HepG2 (cell line): ENCODE measurements around the gene MIS18A. TPM values are rescaled to one million over a fixed set of nuclear protein-coding genes. Genes with fewer than 3 reads are reported as not detected.

Source experiments
- ATAC-seq: fragments of 200-7000 bp; cut with Tn5 transposase; 3 replicates; pipeline ENCODE4 v1.9.1; 2020; ENCODE audit warnings: mild to moderate bottlenecking, moderate library complexity
- BruUV-seq: library from RNA; stranded (reverse); fragments of 400-500 nt; replicated peaks from 2 replicates; lab custom pipeline; 2021; lab: Mats Ljungman, UMichigan
- CTCF ChIA-PET: fragments of 300-600 bp; formaldehyde crosslinking; extraction: SDS; loops from one replicate; lab custom pipeline; 2021; ENCODE audit warnings: low total read pairs, inconsistent platforms, low intra/inter-chr PET ratio; lab: Yijun Ruan, JAX
- POLR2A ChIA-PET: fragments of 350-600 bp; sonication (Branson Sonifier 250); formaldehyde crosslinking; loops from one replicate; lab custom pipeline; 2020; ENCODE audit warnings: antibody characterized with exemption, inconsistent platforms; lab: Yijun Ruan, JAX
- DNase-seq: peaks from one replicate; pipeline ENCODE4 v3.0.0-alpha.2; 2015; ENCODE audit warnings: low spot score
- FAIRE-seq: peaks from 3 replicates; lab custom pipeline; 2011; peaks lifted over from hg19 to GRCh38; lab: Jason Lieb, UNC
- H2AFZ ChIP-seq: one replicate; pipeline ENCODE4 v1.6.1; 2011; ENCODE audit warnings: low read length, inconsistent platforms
- H3K27ac ChIP-seq: fragments of 300-600 bp; 3 replicates; pipeline ENCODE4 v1.8.0; 2011; ENCODE audit warnings: mixed run types, mild to moderate bottlenecking, mixed read lengths, low read length, inconsistent platforms; ENCODE audit not compliant: insufficient read depth; ENCODE audit errors: extremely low read length
- H3K27me3 ChIP-seq, 2 experiments: fragments of 200-600 bp in 1 of 2; 2 replicates in 1 of 2; 3 replicates in 1 of 2; pipeline versions ENCODE4 v1.6.0 to v1.8.0; 2011; ENCODE audit warnings: low read length in 2 of 2, mild to moderate bottlenecking in 2 of 2, moderate library complexity in 2 of 2, inconsistent platforms in 1 of 2; ENCODE audit not compliant: insufficient read depth in 2 of 2, control insufficient read depth in 1 of 2
- H3K36me3 ChIP-seq, 2 experiments: fragments of 200-600 bp in 1 of 2; replicated peaks in 1 of 2; 2 replicates in 1 of 2; 3 replicates in 1 of 2; pipeline versions ENCODE4 v1.5.1 to v1.8.0; 2011; ENCODE audit warnings: low read length in 2 of 2, inconsistent platforms in 1 of 2; ENCODE audit not compliant: insufficient read depth in 2 of 2, control insufficient read depth in 1 of 2
- H3K4me1 ChIP-seq: 2 replicates; pipeline ENCODE4 v1.5.1; 2012; ENCODE audit warnings: low read length, inconsistent platforms; ENCODE audit not compliant: insufficient read depth
- H3K4me2 ChIP-seq: 2 replicates; pipeline ENCODE4 v1.6.0; 2011; ENCODE audit warnings: low read depth, low read length, inconsistent platforms
- H3K4me3 ChIP-seq, 3 experiments: fragments of 200-600 bp in 1 of 3; sonication (generic), shearing (Covaris generic) in 1 of 3; replicated peaks in 1 of 3; 2 replicates each; pipeline ENCODE4 v1.5.1; 2011 to 2016; ENCODE audit warnings: low read length in 3 of 3, inconsistent platforms in 2 of 3, low read depth in 2 of 3, mild to moderate bottlenecking in 2 of 3, control low read depth in 1 of 3, mixed read lengths in 1 of 3; ENCODE audit not compliant: insufficient read depth in 1 of 3
- H3K79me2 ChIP-seq: one replicate; pipeline ENCODE4 v1.6.1; 2011; ENCODE audit warnings: low read length, inconsistent platforms; ENCODE audit not compliant: insufficient read depth
- H3K9ac ChIP-seq: 2 replicates; pipeline ENCODE4 v1.6.0; 2011; ENCODE audit warnings: mild to moderate bottlenecking, low read depth, low read length, inconsistent platforms; ENCODE audit not compliant: insufficient read depth
- H3K9me3 ChIP-seq: 2 replicates; pipeline ENCODE4 v1.5.1; 2012; ENCODE audit warnings: mild to moderate bottlenecking, low read length
- H4K20me1 ChIP-seq: 2 replicates; pipeline ENCODE4 v1.6.0; 2011; ENCODE audit warnings: inconsistent platforms, mild to moderate bottlenecking, low read length, moderate library complexity; ENCODE audit not compliant: insufficient read depth
- EP300 ChIP-seq, 3 experiments: sonication (generic) in 1 of 3; formaldehyde crosslinking in 1 of 3; IDR thresholded peaks; 2 replicates each; pipeline versions ENCODE4 v1.5.1 to v1.6.1; 2011 to 2020; ENCODE audit warnings: low read depth in 2 of 3, low read length in 2 of 3, borderline replicate concordance in 1 of 3, improper control_type of control experiment in 1 of 3, mild to moderate bottlenecking in 1 of 3, missing genetic modification reagents in 1 of 3, moderate library complexity in 1 of 3
- HMG20B ChIP-seq: conservative IDR thresholded peaks from 2 replicates; pipeline ENCODE4 v1.6.1; 2016; ENCODE audit warnings: missing genetic modification reagents, missing compliant biosample characterization
- MAFG ChIP-seq: sonication (generic); formaldehyde crosslinking; IDR thresholded peaks from 2 replicates; pipeline ENCODE4 v1.5.1; 2020; ENCODE audit warnings: mild to moderate bottlenecking, missing genetic modification reagents
- NCOR1 ChIP-seq: fragments of 200-600 bp; sonication (generic); IDR thresholded peaks from 2 replicates; pipeline ENCODE4 v1.7.0; 2017; ENCODE audit warnings: antibody characterized with exemption, low read length, borderline replicate concordance
- SSRP1 ChIP-seq: IDR thresholded peaks from 2 replicates; pipeline ENCODE4 v1.6.1; 2016; ENCODE audit warnings: control low read depth
- TRIM24 ChIP-seq: sonication (generic); formaldehyde crosslinking; IDR thresholded peaks from 2 replicates; pipeline ENCODE4 v1.8.0; 2022; ENCODE audit warnings: mild to moderate bottlenecking, missing genetic modification reagents
- ZNF101 ChIP-seq: sonication (generic); formaldehyde crosslinking; IDR thresholded peaks from 2 replicates; pipeline ENCODE4 v1.4.0; 2020; ENCODE audit warnings: mild to moderate bottlenecking, low read depth, missing genetic modification reagents, borderline replicate concordance
- ZNF329 ChIP-seq: sonication (generic); formaldehyde crosslinking; IDR thresholded peaks from 2 replicates; pipeline ENCODE4 v1.9.0; 2021; ENCODE audit warnings: low read depth, mild to moderate bottlenecking, missing genetic modification reagents
- ZNF737 ChIP-seq: sonication (generic); formaldehyde crosslinking; IDR thresholded peaks from 2 replicates; pipeline ENCODE4 v1.5.0; 2020; ENCODE audit warnings: missing genetic modification reagents, mild to moderate bottlenecking, borderline replicate concordance
- ZNF83 ChIP-seq: sonication (generic); formaldehyde crosslinking; IDR thresholded peaks from 2 replicates; pipeline ENCODE4 v1.4.0; 2020; ENCODE audit warnings: missing genetic modification reagents, mild to moderate bottlenecking, borderline replicate concordance
- WGBS: methylation state at CpG from one replicate; pipeline ENCODE4 v1.1.6; 2017; ENCODE audit warnings: low lambda C conversion rate; 5-methylcytosine and 5-hydroxymethylcytosine counted together
- in situ Hi-C: cut with HindIII; loops from 2 replicates; pipeline ENCODE4 v1.10.0; 2017; ENCODE audit warnings: low pct_unique_long_range_greater_than_20kb; ENCODE audit not compliant: extremely low pct_ligation_motif_present
- intact Hi-C: fragments of 100-400 bp; cut with micrococcal nuclease; formaldehyde crosslinking; loops from one replicate; pipeline ENCODE4 v1.10.0; 2022; ENCODE audit not compliant: unreplicated experiment
- polyA plus RNA-seq, 8 experiments: library from polyadenylated mRNA; depleted of rRNA in 3 of 8; stranded (reverse) in 7 of 8; unstranded in 1 of 8; fragments of >200 nt; fragmentation: Illumina TruSeq in 4 of 8; extraction: Trizol in 4 of 8; gene quantifications; 2 replicates each; pipeline versions ENCODE4 v1.2.1 to v1.2.3, GENCODE V29; 2011 to 2016; ENCODE audit warnings: low read depth in 4 of 8, missing spikeins in 1 of 8, mixed read lengths in 1 of 8; ENCODE audit not compliant: insufficient read depth in 1 of 8
- total RNA-seq, 5 experiments: library from RNA; depleted of rRNA; stranded (reverse); fragments of >200 nt; fragmentation: Illumina TruSeq; extraction: Trizol; gene quantifications; 2 replicates each; pipeline ENCODE4 v1.2.3, GENCODE V29; 2016; ENCODE audit warnings: low read depth in 1 of 5
- TF ChIP-seq, protein P1 (sequence below): sonication (generic); formaldehyde crosslinking; IDR thresholded peaks from 2 replicates; pipeline ENCODE4 v1.8.1; 2023; ENCODE audit warnings: mild to moderate bottlenecking, missing genetic modification reagents, borderline replicate concordance
- TF ChIP-seq, protein P2 (sequence below): sonication (generic); formaldehyde crosslinking; IDR thresholded peaks from 2 replicates; pipeline ENCODE4 v1.4.0; 2020; ENCODE audit warnings: mild to moderate bottlenecking, missing genetic modification reagents
- TF ChIP-seq, protein P3 (sequence below): sonication (generic); formaldehyde crosslinking; IDR thresholded peaks from 2 replicates; pipeline ENCODE4 v1.8.0; 2022; ENCODE audit warnings: missing genetic modification reagents, mild to moderate bottlenecking, moderate library complexity, borderline replicate concordance
- TF ChIP-seq, protein P4 (sequence below), 2 experiments: sonication (generic) in 1 of 2; formaldehyde crosslinking in 1 of 2; IDR thresholded peaks; 2 replicates each; pipeline versions ENCODE4 v1.6.1 to v1.9.0; 2014 to 2022; ENCODE audit warnings: antibody characterized with exemption in 1 of 2, borderline replicate concordance in 1 of 2, inconsistent platforms in 1 of 2, low read depth in 1 of 2, missing genetic modification reagents in 1 of 2

Gene MIS18A
- total and polyA plus RNA-seq, 2 of the 13 experiments (the other 11 are each of a cell fraction or from before 2014, with no cell fraction given): 11.2 to 41.4 TPM

DNA sequence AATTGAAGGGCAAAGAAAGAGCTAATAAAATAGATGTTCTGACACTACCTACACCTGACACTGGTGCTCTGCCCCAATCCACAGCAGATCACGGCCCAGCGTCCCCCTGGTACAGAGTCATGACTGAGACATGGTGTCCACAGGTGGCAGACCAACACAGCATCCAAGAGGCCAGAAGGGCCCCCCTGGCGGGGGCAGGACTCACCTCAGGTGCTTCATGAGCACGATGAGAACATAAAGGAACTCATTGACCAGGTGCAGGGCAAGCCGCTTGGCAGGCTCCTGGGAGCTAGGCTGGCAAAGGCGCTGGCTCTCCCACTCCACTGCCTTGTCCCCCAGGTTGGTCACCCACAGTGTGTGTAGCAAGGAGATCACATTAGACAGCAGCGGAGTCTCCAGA lies 40.2 kb upstream of the MIS18A start (continued):
- TF ChIP-seq EP300 (IDR thresholded peaks at IDR 0.05; ENCODE audit: low read depth in 2 of 2, low read length in 2 of 2): no peak
- TF ChIP-seq EP300 (CRISPR knock-in tag; IDR thresholded peaks at IDR 0.05; ENCODE audit: borderline replicate concordance): no peak
- no peak for TF ChIP-seq NCOR1

DNA sequence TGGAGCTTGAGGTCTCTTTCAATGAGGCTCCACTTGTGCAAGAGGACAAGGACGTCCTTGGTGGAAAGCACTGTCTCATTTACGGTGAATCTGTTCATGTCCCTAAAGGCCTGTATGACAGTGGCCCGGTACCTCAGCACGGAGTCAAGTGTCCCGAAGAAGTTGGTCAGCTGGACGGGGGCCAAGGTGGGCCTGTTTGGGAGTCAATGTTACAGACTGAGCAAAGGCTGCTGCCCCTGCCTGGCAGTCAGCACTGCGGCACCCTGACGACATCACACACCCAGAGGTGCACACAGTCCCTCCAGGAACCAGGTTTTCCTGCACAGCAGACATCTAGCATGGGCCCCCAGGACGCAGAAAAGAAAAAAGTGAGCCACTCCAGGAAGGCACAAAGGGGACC lies 38.9 kb upstream of the MIS18A start:
- DNase-seq (no peak), FAIRE-seq (no peak), ATAC-seq (no peak)
- Histone ChIP-seq H3K9me3 (no peaks in the 10 kb centered on the region), H3K4me1 (peaks cover 14% of the 10 kb centered on the region), H2AFZ (no peak overlapping the region), H3K9ac (no peak overlapping the region), H3K4me3 (no peak overlapping the region), H3K27ac (no peak overlapping the region), H3K36me3 (peaks cover 34 to 89% of the 10 kb centered on the region in 2 experiments), H3K4me2 (no peak overlapping the region), H3K79me2 (no peaks in the 10 kb centered on the region), H4K20me1 (no peaks in the 10 kb centered on the region), H3K27me3 (no peaks in the 10 kb centered on the region)
- intact Hi-C loops: no loop called here
- ChIA-PET POLR2A (no interaction called here), CTCF (no interaction called here)
- BruUV-seq: no TSS peak
- in situ Hi-C loops: no loop called here
- 93% methylated on average over 9 of the region's 9 CpGs for WGBS
- TF ChIP-seq, protein P1, sequence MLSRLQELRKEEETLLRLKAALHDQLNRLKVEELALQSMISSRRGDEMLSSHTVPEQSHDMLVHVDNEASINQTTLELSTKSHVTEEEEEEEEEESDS: no peak
- TF ChIP-seq HMG20B (CRISPR knock-in tag) (no peak), ZNF737 (no peak), MAFG (CRISPR knock-in tag) (no peak), SSRP1 (CRISPR knock-in tag) (no peak), ZNF101 (CRISPR knock-in tag) (no peak), TRIM24 (CRISPR knock-in tag) (no peak), ZNF83 (CRISPR knock-in tag) (no peak), ZNF329 (CRISPR knock-in tag) (no peak)
- TF ChIP-seq, protein P2, sequence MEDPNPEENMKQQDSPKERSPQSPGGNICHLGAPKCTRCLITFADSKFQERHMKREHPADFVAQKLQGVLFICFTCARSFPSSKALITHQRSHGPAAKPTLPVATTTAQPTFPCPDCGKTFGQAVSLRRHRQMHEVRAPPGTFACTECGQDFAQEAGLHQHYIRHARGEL (CRISPR knock-in tag): no peak
- TF ChIP-seq, protein P3, sequence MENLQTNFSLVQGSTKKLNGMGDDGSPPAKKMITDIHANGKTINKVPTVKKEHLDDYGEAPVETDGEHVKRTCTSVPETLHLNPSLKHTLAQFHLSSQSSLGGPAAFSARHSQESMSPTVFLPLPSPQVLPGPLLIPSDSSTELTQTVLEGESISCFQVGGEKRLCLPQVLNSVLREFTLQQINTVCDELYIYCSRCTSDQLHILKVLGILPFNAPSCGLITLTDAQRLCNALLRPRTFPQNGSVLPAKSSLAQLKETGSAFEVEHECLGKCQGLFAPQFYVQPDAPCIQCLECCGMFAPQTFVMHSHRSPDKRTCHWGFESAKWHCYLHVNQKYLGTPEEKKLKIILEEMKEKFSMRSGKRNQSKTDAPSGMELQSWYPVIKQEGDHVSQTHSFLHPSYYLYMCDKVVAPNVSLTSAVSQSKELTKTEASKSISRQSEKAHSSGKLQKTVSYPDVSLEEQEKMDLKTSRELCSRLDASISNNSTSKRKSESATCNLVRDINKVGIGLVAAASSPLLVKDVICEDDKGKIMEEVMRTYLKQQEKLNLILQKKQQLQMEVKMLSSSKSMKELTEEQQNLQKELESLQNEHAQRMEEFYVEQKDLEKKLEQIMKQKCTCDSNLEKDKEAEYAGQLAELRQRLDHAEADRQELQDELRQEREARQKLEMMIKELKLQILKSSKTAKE: no peak
- TF ChIP-seq, protein P4, sequence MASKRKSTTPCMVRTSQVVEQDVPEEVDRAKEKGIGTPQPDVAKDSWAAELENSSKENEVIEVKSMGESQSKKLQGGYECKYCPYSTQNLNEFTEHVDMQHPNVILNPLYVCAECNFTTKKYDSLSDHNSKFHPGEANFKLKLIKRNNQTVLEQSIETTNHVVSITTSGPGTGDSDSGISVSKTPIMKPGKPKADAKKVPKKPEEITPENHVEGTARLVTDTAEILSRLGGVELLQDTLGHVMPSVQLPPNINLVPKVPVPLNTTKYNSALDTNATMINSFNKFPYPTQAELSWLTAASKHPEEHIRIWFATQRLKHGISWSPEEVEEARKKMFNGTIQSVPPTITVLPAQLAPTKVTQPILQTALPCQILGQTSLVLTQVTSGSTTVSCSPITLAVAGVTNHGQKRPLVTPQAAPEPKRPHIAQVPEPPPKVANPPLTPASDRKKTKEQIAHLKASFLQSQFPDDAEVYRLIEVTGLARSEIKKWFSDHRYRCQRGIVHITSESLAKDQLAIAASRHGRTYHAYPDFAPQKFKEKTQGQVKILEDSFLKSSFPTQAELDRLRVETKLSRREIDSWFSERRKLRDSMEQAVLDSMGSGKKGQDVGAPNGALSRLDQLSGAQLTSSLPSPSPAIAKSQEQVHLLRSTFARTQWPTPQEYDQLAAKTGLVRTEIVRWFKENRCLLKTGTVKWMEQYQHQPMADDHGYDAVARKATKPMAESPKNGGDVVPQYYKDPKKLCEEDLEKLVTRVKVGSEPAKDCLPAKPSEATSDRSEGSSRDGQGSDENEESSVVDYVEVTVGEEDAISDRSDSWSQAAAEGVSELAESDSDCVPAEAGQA (IDR thresholded peaks at IDR 0.05; ENCODE audit: low read depth): no peak
- TF ChIP-seq, protein P4 (CRISPR knock-in tag; IDR thresholded peaks at IDR 0.05; ENCODE audit: borderline replicate concordance): no peak
